ENCODE data around the gene ACAT2. TPM values are rescaled to one million over a fixed set of nuclear protein-coding genes. Genes with fewer than 3 reads are reported as not detected.
A peak's percentile ranks its signal among the peaks of the same experiment; 100 is the strongest.

ACAT2 gene
- total and polyA plus RNA-seq, 3 donors from 2014 or later, result 15.8 to 45.9 (median 17.1) TPM

DNA sequence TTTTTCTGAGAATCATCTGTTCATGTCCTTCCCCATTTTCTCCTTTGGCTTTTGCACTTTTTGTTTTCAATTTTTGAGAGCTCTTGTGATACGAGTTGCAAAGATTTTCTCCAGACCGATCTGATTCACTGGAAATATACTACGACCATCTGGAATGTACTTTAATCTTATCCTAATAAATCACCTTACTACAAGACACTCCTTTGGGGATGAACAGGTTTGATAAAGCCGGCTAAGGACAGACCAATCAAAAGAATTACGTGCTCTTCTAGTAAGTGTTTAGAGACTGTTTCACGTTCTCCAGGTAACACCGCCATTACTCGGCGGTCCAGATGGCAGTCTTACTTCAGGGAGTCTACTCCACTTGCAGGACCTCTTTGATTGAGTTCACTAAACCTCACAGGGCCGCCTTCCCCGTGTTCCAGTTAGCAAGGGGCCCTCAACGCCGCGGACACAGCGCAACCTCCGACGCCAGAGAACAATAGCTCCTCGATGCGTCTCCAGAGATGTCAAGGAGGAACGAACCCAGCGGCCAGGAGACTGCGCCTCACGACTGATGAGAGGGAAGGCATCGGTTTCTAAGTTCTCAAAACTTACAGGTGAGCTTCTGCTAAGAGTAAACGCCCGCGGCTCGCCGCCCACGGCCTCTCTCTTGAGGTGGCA, 35.5 kb upstream of the ACAT2 start:
- Histone ChIP-seq H3K27me3 (no peaks in the 10 kb centered on the region), H3K36me3 (ENCODE audit: low read depth, missing control alignments) (no peaks in the 10 kb centered on the region), H3K9me3 (no peaks in the 10 kb centered on the region), H3K4me3 (peak overlapping the region; percentile 91 to 97), H3K27ac (peak overlapping the region; percentile 98 to 99), H3K4me1 (peaks cover 20% of the 10 kb centered on the region)
- TF ChIP-seq POLR2A (IDR thresholded peaks at IDR 0.05), result no peak
- TF ChIP-seq, protein P1, sequence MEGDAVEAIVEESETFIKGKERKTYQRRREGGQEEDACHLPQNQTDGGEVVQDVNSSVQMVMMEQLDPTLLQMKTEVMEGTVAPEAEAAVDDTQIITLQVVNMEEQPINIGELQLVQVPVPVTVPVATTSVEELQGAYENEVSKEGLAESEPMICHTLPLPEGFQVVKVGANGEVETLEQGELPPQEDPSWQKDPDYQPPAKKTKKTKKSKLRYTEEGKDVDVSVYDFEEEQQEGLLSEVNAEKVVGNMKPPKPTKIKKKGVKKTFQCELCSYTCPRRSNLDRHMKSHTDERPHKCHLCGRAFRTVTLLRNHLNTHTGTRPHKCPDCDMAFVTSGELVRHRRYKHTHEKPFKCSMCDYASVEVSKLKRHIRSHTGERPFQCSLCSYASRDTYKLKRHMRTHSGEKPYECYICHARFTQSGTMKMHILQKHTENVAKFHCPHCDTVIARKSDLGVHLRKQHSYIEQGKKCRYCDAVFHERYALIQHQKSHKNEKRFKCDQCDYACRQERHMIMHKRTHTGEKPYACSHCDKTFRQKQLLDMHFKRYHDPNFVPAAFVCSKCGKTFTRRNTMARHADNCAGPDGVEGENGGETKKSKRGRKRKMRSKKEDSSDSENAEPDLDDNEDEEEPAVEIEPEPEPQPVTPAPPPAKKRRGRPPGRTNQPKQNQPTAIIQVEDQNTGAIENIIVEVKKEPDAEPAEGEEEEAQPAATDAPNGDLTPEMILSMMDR (IDR thresholded peaks at IDR 0.05), result no peak
- no peak for DNase-seq
- intact Hi-C loops (cut with DNase I; ENCODE audit: low total_unique reads), result loop anchor here (5.0 kb wide), 1 partner anchor 34 kb away; the partner anchor contains the start of gene SOD2
- 3% methylated on average over 24 to 30 of the region's 30 CpGs for WGBS, 2 donors

DNA sequence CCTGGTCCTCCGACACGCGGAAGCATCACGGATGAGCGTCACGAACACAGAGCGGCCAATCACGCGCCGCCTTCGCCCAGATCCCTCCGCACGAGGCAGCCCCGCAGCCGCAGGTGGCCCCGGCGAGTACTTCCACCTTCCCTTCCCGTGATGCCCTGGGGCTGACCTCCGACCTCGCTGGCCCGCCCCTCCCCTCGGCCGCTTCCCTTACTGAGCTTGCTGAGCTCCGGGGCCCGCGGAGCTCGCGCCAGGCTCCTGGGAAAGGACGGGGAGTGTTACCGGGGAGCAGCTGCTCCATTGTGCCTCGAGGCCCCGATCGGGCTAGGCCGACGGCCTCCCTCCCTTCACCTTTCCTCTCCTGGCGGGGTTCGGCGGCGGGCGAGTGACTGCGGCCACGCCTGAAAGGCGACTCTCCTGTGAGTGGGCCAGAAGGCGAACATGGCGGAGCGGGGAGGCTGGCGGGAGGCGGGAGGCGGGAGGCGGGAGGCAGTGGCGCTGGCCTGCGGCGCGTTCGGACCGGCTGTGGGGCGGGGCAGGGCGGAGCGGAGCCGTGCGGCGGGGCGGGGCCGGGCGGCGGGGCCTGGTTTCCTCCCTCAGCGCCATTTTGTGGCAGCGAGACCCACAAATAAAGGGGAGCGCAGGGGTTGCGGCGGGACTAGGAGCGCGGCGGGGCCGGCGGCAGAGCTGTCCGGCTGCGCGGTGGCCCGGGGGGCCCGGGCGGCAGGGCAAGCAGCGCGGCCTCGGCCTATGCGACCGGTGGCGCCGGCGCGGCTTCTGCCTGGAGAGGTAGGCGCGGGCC, 34.7 kb upstream of the ACAT2 start, which contains the start of gene WTAP:
Gene WTAP (plus strand): TSS at position 589 of the 799 bp plus-strand sequence. CDS start 8,760 bp downstream, outside the sequence.
- Histone ChIP-seq H3K4me1 (peaks cover 20% of the 10 kb centered on the region), H3K36me3 (ENCODE audit: low read depth, missing control alignments) (no peaks in the 10 kb centered on the region), H3K27me3 (no peaks in the 10 kb centered on the region), H3K27ac (peak within 1 kb of the TSS; percentile 98 to 99), H3K9me3 (no peaks in the 10 kb centered on the region), H3K4me3 (peak within 1 kb of the TSS; percentile 91 to 97)
- WGBS, 2 donors, result 0% methylated on average over 32 of the region's 93 CpGs; no CpG with 5 or more reads in 1 of the 2 donors
- peak; percentile 97 for DNase-seq
- peak; percentile 63 for TF ChIP-seq POLR2A (IDR thresholded peaks at IDR 0.05)
- TF ChIP-seq, protein P1 (IDR thresholded peaks at IDR 0.05), result peak in 1 of 3 experiments; percentile 18
- intact Hi-C loops (cut with DNase I; ENCODE audit: low total_unique reads), result loop anchor here (5.0 kb wide), 1 partner anchor 35 kb away; the partner anchor contains the start of gene SOD2

DNA sequence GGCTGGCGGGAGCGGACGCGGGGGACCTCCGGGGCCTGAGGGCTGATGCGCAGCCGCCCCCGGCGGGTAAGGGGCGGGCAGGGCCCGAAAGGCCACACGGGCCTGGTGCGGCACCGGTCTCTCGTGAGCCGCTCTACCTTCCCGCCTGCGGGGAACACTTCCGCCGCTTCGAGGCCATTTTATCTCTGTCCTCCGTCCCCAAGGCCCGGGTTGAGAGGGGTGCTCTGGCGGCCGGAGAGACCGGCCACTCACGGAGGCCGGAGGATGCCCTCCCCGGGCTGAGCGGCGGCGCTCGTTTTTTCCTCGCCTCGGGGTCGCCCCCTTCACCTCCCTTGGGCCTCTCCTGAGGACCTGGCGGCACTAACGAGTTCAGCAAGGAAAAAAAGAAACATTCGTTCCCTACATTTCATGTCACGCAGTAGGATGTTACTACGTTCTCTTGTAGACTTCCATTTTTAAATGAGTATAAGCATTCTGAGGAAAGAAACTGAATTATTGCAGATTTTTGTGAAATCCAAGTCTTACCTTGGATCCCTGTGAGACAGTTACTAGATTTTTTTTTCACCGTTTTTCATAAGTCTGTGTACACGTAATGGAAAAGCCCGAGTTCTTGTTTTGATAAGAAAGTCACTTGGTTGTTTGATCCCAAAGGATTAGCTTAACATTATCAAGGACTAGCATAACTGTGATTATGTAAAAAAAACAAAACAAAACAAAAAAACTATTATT, 34.0 kb upstream of the ACAT2 start:
- DNase-seq, result no peak
- 0% methylated on average over 13 to 30 of the region's 44 CpGs for WGBS, 2 donors
- H3K4me3 ChIP-seq, result peak overlapping the region; percentile 91 to 97
- H3K27me3 ChIP-seq, result no peaks in the 10 kb centered on the region
- peaks cover 20% of the 10 kb centered on the region for H3K4me1 ChIP-seq
- TF ChIP-seq, protein P1 (IDR thresholded peaks at IDR 0.05), result no peak
- TF ChIP-seq POLR2A (IDR thresholded peaks at IDR 0.05), result no peak
- H3K9me3 ChIP-seq, result no peaks in the 10 kb centered on the region
- peak overlapping the region; percentile 98 to 99 for H3K27ac ChIP-seq
- no peaks in the 10 kb centered on the region for H3K36me3 ChIP-seq (ENCODE audit: low read depth, missing control alignments)
- intact Hi-C loops (cut with DNase I; ENCODE audit: low total_unique reads), result loop anchor here (2.0 to 5.0 kb wide), 2 partner anchors 33 to 36 kb away; partner anchors contain the start of gene SOD2

DNA sequence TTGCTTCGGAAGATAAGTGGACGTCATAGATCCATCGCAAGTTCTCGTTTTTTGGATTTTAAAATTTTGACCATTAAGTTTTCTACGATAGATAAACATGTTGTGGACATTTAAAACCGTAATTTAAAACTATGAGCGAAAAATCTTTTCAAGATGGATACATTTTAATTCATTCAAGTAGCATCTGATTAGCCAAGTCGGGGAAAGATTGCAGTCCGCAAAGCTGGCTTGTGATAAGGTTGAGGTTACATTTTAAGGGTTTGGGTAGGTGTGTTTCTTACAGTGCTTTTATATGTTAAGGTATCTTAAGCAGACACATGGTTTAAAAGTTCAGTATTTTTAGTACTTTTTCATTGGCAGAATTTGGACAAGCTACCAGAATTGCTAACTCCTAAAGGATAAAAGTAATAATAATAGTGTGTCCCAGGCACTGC, 33.3 kb upstream of the ACAT2 start:
- H3K4me3 ChIP-seq, result peak overlapping the region; percentile 91 to 97
- no peak for TF ChIP-seq POLR2A (IDR thresholded peaks at IDR 0.05)
- TF ChIP-seq, protein P1 (IDR thresholded peaks at IDR 0.05), result no peak
- H3K36me3 ChIP-seq (ENCODE audit: low read depth, missing control alignments), result no peaks in the 10 kb centered on the region
- H3K9me3 ChIP-seq, result no peaks in the 10 kb centered on the region
- DNase-seq, result no peak
- intact Hi-C loops (cut with DNase I; ENCODE audit: low total_unique reads), result loop anchor here (2.0 to 5.0 kb wide), 2 partner anchors 32 to 36 kb away; partner anchors contain the start of gene SOD2
- peak overlapping the region; percentile 98 to 99 for H3K27ac ChIP-seq
- no peaks in the 10 kb centered on the region for H3K27me3 ChIP-seq
- WGBS, 2 donors, result 2% methylated on average over 9 of the region's 9 CpGs
- H3K4me1 ChIP-seq, result peaks cover 20% of the 10 kb centered on the region

Measured in testis (tissue), 3 donors.